ENCODE measurements around the gene NAXD.
"Not testable (repeated sequence)": the region's sequence is repeated elsewhere in the genome, so short reads cannot be mapped to it uniquely, and the experiment has no call there.

Gene NAXD

DNA sequence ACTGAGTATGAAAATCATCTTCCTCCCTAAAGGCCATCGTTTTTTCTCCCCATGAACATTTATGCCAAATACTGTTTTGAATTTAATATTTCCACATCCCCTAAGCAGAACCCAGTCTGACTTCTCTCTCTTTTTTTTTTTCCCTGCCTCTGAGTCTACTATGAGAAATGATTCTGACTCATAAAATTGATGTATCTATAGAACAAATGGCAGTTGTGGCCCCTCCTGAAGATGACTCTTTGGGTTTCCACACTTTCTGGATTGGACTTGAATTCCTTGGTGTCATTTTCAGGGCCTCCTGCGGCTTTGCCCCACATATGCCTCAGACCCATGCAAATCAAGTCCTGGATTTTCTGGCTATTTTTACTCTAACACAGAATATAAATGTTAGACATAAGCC is 22.7 kb upstream of the NAXD start:
- FAIRE-seq (no peak), DNase-seq (ENCODE audit: extremely low spot score, insufficient read length, low read depth) (no peak)

DNA sequence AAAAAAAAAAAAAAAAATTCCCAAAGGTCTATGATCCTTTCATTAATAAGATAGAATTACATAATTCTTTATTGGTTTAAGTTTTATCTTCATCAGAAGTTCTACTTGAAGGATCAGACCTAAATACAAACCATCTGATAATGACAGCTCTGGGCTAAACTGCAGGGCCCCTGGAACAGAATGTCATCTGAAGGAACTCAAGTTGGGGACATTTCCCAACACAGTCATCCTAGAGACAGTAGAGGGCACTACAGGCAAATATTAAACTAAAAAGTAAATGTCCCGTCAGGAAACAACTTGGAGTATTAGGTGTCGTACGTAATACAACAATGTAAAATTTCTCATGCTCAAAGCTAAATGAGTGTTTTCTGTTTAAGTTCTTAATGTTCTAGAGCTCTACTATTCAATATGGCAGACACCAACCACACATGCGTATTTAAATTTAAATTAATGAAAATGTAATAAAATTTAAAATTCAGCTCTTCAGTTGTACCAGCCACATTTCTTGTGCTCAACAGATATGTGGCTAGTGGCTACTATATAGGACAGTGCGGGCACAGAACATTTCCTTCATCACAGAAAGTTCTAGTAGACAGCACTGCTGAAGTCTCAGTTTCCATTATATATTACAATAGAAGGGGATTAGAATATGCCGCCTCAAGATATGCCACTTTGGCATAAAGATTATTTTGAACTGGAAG is 21.8 kb upstream of the NAXD start:
- peak; percentile 92 for FAIRE-seq
- peak; percentile 43 for DNase-seq (ENCODE audit: extremely low spot score, insufficient read length, low read depth)

DNA sequence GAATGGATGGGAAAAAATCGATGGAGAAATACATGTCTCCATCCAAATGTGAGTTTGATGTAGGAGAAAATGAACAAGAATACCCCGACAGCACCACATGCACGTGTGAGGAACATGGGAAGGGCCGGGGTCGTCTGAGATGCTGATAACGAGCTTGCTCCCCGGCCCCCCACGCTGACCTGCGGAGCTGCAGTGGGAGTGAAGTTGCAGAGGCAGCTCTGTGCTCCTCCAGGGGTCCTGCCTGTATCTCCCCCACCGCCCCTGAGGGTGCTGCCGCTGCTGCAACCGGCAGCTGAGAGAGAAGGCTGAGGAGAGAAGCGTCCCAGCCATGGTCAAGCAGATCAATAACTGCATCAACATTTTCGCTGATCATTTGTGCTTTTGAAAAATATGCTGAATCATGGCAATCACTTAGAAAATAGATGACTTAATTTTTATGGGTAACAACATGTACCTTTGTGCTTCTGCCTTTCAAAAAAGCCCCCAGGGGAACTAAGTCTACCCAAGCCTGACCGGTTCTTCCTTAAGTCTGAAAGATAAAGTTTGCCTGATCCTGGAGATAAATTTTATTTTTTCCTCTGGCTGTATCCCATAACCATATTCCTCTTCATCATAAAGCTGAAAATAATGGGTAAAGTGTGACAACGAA is 18.2 kb upstream of the NAXD start:
- no peak for DNase-seq (ENCODE audit: extremely low spot score, insufficient read length, low read depth)
- FAIRE-seq = no peak

DNA sequence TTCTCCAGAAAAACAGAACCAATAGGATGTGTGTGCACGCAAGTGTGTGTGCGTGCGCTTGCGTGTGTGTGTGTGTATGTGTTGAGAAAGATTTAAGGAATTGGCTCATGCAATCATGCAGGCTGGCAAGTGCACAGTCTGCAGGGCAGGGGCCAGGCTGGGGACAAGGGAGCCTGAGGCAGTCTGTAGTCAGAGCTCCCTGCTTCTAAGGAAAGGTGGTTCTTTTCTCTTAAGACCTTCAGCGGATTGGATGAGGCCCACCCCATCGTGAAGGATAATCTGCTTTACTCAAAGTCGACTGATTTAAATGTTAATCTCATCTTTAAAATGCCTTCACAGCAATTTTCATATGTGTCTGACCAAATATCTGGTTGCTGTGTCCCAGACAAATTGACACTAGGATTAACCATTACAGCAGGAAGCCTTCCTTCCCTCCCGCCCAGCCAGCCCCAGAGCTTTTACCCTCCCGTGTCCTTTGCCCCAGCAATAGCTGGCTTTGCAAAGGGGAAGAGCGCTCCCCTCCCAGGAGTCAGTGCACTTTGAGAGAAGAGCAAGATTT is 15.0 kb upstream of the NAXD start:
- DNase-seq (ENCODE audit: extremely low spot score, insufficient read length, low read depth) (no peak), FAIRE-seq (no peak)

DNA sequence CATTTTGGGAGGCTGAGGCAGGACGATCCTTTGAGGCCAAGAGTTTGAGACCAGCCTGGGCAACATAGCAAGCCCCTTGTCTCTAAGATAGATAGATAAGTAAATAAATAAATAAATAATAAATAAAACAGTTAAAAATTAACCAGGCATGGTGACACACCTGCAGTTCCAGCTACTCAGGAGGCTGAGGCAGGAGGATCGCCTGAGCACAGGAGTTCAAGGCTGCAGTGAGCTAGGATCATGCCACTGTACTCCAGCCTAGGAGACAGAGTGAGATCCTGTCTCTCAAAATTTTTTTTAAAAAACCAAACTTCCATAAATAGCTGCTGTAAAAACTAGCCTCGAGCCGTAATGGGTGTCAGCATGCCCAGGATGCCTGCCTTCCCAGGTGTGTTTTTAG is 14.4 kb upstream of the NAXD start:
- no peak for DNase-seq (ENCODE audit: extremely low spot score, insufficient read length, low read depth)
- no peak for FAIRE-seq

DNA sequence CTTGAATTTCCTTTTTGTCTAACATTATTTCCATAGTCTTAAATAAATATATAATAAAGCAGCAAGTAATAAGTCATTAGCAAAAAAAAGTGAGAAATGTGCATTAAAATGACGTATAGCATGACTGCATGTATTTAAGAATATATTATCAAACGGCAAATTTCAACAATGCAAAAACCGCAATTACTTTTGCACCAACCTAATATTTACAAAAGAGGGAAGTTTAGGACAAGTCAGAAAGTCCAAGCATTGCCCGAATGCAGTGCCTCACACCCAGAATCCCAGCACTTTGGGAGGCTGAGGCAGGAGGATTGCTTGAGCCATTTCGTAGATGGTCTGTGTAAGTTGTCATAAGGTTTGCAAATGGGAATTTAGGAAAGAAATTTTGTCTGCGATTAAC is 10.2 kb upstream of the NAXD start:
- no peak for FAIRE-seq

DNA sequence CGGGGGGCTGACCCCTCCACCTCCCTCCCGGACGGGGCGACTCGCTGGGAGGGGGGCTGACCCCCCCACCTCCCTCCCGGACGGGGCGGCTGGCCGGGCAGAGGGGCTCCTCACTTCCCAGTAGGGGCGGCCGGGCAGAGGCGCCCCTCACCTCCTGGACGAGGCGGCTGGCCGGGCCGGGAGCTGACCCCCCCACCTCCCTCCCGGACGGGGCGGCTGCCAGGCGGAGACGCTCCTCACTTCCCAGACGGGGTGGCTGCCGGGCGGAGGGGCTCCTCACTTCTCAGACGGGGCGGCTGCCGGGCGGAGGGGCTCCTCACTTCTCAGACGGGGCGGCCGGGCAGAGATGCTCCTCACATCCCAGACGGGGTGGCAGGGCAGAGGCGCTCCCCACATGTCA is 9.1 kb upstream of the NAXD start:
- DNase-seq (ENCODE audit: extremely low spot score, insufficient read length, low read depth); FAIRE-seq: not testable (repeated sequence)

More for the DNA sequence above, 10.2 kb upstream of the NAXD start:
- no peak for DNase-seq (ENCODE audit: extremely low spot score, insufficient read length, low read depth)

DNA sequence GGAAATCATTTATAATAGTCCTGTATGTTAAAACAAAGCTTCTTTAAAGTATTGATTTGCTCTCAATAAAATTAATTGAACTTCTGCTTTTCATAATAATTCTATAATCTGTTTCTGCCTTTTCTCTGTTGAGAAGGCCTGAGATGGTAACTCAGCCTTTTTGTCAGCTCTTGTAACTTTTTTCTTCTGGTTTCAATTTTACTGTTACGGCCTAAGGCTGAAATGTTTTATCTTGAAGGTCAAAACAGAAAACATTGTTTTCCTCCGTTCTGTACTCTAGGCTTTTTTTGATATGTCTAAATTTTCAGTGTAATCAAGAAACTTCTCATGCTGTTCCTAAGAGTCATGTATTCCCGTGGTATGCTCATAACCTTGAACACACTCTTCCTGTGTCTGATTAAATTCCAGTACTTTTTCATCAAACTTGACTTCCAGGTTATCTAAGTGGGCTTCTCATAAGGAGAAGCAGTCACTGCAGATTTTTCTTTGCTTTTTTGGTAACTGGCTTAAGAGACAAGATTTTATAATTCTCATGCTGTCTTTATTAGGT is 7.6 kb upstream of the NAXD start:
- FAIRE-seq = peak; percentile 68
- DNase-seq (ENCODE audit: extremely low spot score, insufficient read length, low read depth) = no peak

DNA sequence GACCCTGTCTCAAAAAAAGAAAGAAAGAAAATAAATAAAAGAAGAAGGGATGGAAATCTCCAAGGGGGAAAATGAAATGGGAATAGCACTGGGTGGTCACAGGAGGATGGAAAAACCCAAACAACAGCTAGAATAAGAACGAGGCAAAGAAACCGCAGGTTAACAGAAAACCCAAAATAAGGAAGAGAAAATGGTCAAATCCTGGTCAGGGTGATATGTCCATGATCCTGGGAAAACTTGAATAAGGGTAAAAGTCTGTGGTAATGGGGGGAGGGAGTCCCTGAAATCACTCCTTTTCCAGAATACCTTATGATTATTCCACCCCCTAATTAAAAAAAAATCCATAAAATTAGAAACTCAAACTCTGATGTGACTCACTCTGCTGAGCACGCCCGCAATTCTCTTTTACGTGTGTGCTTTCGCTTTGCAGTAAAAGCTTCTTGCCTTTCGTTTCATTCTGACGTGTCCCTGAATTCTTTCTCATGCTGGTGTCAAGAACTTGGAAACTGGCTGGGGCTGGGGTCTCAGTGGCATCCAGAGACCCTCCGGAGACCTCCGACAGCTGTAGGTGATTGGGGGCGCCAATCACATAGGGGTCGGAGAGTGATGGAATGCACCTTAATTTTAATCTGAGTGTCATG is 4.3 kb upstream of the NAXD start:
- peak; percentile 92 for FAIRE-seq
- peak; percentile 54 for DNase-seq (ENCODE audit: extremely low spot score, insufficient read length, low read depth)

DNA sequence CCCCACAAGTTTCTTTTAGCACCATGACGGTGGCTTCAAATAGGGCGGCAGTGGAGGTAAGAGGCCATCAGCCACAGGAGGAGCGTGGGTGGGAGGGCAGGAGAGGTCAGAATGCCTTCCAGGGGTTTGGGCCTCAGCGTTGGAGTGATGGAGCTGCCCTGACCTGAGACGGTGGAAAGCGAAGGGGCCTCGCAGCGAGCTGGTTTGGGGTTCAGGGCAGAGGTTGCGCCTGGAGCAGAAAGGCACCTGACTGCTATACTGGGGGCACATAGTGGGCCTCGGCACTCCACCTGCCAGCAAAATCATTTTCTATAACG is 382 bp upstream of the NAXD start:
- FAIRE-seq (no peak), DNase-seq (ENCODE audit: extremely low spot score, insufficient read length, low read depth) (no peak)

DNA sequence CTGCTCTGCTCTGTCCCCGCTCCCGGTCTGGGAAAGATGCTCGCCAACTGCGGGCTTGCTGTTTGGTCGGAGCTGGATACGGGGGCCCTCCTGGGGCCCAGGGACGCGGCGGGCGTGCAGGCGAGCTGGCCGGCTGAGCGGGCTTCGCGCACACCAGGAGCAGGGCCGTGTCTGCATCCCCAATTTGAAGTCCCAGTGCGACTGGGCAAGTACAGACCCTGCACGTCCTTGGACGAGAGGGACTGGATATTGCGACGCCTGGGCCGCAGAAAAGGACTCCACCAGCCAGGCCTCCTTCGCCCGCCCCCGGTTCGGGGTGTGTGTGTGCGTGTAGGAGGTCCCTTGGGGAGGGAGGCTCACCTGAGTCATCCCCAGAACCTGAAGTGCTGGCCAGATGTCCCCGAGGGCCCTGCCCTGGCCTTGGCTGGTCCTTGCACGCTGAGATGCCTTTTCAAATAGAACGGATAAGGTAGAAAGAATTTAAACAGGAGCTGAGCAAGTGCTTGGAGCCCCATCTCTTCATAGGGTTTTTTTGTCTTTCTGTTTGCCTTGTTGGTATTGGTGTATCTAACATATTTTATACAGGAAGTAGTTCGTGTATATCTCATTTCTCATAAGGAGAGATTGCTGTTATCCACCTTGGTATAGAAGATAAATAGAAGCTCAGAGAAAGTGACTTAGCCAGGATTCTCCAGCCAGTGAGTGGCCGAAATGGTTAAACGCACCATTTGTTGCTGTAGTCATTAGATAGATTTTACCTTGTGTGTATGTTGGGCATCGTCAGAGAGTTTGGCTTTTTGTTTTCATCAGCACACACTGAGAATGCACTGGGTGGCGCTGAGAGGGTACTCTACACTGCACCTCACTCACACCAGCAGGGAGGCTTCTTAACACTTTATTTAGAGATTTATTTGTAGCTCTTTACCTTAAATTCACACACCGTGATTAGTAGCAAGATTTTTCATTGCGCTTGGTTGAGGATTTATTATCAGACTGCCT is 1.1 kb downstream of the NAXD start:
- FAIRE-seq (peak; percentile 77), DNase-seq (ENCODE audit: extremely low spot score, insufficient read length, low read depth) (peak; percentile 25)

DNA sequence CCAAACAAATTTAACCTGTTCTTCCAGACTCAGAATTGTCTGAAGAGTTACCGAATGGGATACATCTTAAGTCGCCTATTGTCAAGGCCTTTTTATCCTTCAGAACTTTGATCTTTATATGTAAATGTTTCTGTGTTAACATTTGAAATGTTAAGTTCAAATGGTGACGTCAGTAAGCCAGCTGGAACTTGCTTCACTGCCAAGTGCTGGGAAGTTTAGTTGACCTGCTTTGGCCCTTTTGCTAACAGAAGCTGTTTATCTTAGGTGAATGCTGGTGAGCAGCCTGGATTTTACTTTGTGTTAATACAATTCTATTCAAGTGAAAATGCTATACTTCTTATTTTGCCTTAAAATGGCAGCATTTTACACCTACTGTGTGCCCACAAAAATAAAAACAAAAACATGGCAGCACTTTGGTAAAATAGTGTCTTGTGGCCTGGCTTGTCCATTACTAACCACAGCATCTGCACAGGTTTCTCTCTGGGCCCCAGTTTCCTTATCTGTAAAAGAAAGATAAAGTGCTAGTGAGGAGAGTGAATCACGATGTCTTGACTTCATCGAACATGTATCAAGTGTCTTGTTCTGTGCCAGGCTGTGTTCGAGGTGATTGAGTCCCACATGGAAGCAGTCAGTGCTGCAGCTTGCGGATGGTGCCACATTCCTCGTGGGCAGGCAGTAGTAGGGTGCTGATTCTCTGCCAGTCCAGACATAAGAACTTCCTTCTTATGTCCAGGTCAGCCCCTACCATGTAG is 2.2 kb downstream of the NAXD start:
- DNase-seq (ENCODE audit: extremely low spot score, insufficient read length, low read depth) (no peak), FAIRE-seq (no peak)

DNA sequence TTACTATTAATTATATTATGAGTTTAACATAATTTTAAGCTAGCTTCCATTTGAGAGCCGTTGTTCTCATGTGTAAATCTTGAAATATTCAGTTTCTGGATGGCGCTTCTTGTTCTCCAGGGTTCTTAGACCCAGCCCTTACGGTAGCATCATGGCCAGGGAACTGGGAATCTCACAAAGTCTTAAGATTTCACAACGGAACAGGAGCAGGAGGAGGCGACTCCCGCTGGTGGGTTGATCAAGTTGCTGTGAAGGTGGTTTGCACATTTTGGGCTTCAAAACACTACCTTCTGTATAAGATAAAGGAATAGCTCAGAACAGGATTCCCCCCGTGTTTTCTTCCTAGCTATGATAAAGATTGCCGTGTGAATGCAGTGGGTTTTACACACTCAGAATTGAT is 2.8 kb downstream of the NAXD start:
- DNase-seq (ENCODE audit: extremely low spot score, insufficient read length, low read depth) = no peak
- FAIRE-seq = no peak

DNA sequence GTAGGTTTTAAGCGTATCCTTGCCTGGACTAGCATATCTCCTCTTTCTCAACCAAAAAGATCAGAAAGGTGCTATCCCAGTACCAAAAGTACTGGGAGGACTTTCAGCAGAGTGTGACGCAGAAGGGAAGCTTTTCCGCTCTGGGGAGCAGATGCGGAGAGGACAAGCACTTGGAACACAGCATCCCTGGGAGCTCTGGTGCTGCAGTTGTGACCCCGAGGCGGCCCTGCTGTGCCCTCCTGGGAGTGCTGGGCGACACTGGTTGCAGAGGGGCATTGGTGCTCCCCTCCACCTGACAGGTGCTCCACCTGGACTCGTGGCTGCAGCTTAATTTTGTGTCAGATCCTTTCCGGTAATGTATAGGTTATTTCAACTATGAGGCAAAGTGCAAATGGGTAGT is 3.4 kb downstream of the NAXD start:
- FAIRE-seq (no peak), DNase-seq (ENCODE audit: extremely low spot score, insufficient read length, low read depth) (no peak)

DNA sequence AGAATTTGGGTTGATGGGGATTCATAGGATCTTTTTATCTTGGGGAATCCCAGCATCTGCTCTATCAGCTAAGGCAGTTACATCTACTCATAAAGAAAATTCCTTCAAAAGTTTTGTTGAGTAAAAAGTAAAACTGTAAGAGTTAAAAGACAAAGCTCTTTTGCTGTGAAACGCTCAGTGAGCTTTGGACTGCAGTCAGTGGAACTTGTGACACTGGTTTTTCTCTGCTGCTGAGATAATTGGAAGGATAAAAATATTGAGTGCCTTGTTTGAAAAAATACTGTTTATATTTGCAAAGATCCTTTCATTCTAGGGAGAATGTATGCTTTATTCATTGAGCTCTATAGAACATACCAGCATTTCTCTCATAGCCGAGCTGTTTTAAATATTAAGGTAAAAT is 5.3 kb downstream of the NAXD start:
- FAIRE-seq (no peak), DNase-seq (ENCODE audit: extremely low spot score, insufficient read length, low read depth) (no peak)

DNA sequence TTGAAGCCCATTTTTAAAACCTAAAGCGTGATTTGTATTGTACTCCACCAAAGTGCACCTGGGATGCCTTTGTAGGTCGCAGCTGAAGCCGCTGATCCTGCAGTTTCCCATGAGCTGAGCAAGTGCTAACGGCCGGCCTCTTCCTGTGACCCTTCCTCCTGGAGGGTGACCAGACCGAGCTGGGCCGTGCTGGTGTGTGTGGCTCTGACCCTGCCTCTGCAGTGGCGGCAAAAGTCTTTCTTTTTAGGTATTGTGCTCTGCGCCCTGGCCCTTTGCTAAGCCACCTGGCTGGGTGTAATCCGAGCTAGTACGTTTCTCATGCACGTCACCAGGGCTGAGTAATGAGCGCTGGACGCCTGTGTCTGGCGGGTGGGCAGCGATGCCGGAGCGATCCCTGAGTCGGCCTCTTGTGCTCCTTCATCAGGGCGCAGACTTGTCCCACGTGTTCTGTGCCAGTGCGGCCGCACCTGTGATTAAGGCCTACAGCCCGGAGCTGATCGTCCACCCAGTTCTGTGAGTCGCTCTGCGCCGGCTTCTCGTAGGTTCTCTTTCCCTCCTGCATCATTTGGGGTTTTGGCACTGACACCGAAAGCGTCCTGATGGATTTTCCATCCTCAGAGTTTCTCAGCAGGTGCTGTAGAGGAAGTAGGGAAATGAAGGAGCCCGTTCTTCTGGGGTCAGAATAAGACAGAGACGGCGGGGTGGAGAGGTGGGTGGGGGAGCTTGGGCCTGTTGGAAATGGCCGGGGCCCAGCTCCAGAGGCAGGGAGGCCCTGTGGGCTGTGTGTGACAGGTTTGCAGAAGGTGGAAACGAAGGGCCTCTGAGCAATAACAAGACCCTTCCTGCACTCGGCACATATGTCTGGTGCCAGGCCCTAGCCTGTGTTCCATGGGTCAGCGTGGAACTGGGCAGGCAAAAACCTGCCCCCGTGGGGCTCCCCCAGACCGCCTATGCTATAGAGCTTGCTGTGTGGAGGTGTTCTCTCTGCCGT is 9.7 kb downstream of the NAXD start:
- FAIRE-seq = no peak
- no peak for DNase-seq (ENCODE audit: extremely low spot score, insufficient read length, low read depth)

DNA sequence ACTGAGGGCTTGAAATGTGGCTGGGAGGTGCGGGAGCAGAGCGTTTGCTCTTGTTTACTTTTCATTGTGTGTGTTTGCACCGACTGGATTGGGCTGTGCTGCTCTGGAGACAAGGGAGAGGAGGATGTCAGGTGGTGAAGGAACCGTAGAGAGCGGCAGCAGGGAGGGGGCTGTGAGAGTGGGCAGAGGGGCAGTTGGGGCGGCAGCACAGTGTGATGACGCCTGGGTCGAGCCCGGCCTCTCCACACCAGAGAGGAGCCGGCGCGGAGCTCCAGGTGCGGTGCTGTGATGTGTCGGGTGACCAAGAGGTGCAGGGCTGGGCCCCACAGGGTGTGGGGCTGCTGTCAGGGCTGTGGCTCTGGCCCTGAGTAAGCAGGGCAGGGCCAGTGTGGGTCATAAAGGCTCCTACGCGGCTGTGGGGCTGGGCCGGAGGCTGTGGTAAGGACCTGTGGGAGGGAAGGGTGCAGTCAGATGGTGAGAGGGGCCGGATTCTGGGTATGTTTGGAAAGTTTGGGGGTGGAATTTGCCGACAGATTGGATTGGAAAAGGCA is 10.5 kb downstream of the NAXD start:
- no peak for DNase-seq (ENCODE audit: extremely low spot score, insufficient read length, low read depth)
- FAIRE-seq = no peak

DNA sequence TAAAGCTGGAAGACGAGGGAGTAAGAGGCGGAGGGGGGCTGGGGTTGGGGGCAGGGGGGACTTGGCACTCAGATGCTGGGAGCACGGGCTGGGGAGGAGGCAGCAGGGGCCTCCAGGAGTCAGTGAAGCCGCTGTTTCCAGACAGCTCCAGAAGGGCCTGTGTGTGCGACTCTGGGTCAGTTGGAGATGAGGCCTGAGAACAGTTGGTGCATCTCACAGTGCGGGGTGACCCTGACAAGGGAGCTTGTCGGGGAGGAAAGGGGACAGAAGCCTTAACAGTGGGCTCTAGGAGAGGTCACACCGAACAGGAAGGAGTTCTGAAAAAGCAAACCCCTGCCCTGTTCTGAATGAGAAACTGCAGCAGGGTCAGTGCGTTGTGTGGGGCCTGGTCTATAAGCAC is 11.2 kb downstream of the NAXD start:
- no peak for FAIRE-seq
- no peak for DNase-seq (ENCODE audit: extremely low spot score, insufficient read length, low read depth)

Data from GM18507 (cell line).